ENCODE data around the gene SPCS1. TPM values are rescaled to one million over a fixed set of nuclear protein-coding genes. Genes with fewer than 3 reads are reported as not detected.

The SPCS1 gene
- total and polyA plus RNA-seq, 7 donors = 62.0 to 191 (median 113) TPM

DNA sequence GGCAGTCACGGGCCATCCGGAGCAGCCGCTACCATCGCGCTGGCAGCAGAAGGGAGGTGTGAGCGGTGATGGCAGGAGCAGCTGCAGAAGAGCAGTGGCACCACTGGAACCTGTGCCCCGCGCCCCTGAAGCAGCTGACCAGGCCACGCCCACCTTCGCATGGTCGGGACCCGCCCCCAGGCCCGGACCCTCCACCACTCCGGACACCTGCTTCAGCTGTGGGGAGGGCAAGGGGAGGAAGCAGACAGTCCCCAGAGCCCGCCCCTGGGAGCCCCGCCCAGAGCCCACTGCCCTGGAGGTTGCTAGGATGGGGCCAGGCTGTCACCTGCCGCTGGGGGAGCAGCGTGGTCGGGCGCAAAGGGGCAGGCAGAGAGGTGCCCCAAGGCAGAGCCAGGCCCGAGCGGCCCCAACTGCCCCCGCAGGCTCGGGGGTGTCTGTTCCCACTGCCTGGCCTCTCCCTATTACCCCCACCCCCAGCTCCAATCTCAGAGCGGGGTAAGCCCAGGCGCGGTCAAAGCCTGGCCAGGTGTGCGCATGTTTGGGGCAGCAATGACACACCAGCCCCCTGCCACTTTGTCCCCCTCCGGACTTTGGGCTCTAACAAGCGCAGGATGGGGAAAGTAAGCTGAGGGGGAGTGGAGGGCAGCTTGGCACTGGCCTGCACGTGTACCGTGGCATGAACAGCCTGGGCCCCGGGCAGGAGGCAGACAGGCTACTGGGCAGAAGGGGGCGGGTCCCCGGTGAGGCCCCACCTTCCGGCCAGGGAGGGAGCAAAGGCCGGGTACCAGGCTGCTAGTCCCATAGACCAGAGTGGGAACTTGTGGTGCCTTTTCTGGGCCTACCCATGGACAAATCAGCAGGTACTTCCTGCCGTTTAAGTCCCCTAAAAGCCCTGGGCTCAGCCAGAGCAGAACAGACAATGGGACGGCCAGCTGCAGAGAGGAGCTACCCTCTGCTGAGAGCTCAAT lies 8.7 kb downstream of the SPCS1 start:
- H3K4me3 ChIP-seq = no peak overlapping the region
- H3K9me3 ChIP-seq = no peaks in the 10 kb centered on the region
- 34 to 62% methylated on average over 39 of the region's 39 CpGs for WGBS, 2 donors
- DNase-seq = no peak
- H3K36me3 ChIP-seq = peaks cover 0 to 32% (median 9%) of the 10 kb centered on the region in 4 donors
- H3K27ac ChIP-seq = no peak overlapping the region
- peaks cover 0 to 4% (median 0%) of the 10 kb centered on the region in 4 donors for H3K4me1 ChIP-seq
- intact Hi-C loops (cut with DNase I) = no loop called here
- H3K27me3 ChIP-seq = no peaks in the 10 kb centered on the region
- TF ChIP-seq CTCF (IDR thresholded peaks at IDR 0.05) = no peak

DNA sequence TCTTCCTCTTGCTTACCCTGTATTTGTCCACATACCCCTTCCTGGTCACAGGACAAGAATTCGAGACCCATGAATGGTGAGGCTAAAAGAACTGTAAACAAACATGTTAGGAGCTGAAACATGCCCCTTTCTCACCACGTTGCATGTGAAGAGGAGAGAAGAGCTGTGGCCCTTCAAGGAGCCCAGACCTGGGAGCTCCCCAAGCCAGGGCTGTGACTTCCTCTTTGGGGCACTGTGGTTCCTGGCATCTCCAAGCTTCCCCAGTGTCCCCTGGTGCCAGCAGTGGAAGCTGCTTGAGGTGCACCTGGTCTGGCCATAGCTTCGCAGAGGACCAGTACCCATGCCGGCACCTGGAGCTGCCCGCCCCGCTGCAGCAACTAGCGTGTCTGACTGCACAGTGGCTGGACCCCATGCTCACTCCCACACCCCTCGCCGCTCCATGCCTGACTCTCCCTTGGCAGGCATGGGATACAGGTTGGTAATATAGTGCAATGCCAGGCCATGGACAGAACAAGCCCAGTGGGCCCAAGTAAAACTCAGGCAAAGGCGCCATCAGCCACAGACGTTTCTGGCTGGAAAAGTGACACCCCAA lies 9.9 kb downstream of the SPCS1 start:
- Histone ChIP-seq H3K9me3 (no peaks in the 10 kb centered on the region), H3K4me3 (no peak overlapping the region), H3K27me3 (no peaks in the 10 kb centered on the region), H3K36me3 (peaks cover 0 to 29% (median 9%) of the 10 kb centered on the region in 4 donors), H3K27ac (no peak overlapping the region), H3K4me1 (peaks cover 0 to 4% (median 0%) of the 10 kb centered on the region in 4 donors)
- TF ChIP-seq POLR2A (IDR thresholded peaks at IDR 0.05) (no peak), EP300 (IDR thresholded peaks at IDR 0.05) (no peak), POLR2AphosphoS5 (IDR thresholded peaks at IDR 0.05) (no peak), CTCF (IDR thresholded peaks at IDR 0.05) (no peak)
- no peak for DNase-seq
- intact Hi-C loops (cut with DNase I) = no loop called here
- 91 to 95% methylated on average over 11 of the region's 11 CpGs for WGBS, 2 donors

DNA sequence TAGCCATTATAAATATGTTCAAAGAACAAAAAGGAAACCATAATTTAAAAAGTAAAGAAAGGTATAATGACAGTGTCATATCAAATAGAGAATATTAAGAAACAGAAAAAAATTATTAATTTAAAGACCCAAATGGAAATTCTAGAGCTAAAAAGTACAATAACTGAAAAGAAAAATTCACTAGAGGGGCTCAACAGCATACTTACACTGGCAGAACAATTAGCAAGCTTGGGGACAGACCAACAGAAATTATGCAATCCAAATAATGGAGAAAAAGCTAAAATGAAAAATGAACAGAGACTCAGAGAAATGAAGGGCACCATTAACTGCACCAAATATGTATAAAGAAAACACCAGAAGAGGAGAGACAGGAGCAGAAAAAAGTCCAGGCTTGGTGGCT lies 13.7 kb downstream of the SPCS1 start:
- H3K4me3 ChIP-seq = no peak overlapping the region
- intact Hi-C loops (cut with DNase I) = no loop called here
- no peak overlapping the region for H3K27ac ChIP-seq
- TF ChIP-seq EP300 (IDR thresholded peaks at IDR 0.05) = no peak
- TF ChIP-seq CTCF (IDR thresholded peaks at IDR 0.05) = no peak
- no peak for TF ChIP-seq POLR2AphosphoS5 (IDR thresholded peaks at IDR 0.05)
- TF ChIP-seq POLR2A (IDR thresholded peaks at IDR 0.05) = no peak
- peaks cover 0 to 1% (median 0%) of the 10 kb centered on the region in 4 donors for H3K4me1 ChIP-seq
- no peak for DNase-seq
- H3K36me3 ChIP-seq = peaks cover 0 to 14% (median 9%) of the 10 kb centered on the region in 4 donors
- H3K9me3 ChIP-seq = no peaks in the 10 kb centered on the region
- H3K27me3 ChIP-seq = no peaks in the 10 kb centered on the region

DNA sequence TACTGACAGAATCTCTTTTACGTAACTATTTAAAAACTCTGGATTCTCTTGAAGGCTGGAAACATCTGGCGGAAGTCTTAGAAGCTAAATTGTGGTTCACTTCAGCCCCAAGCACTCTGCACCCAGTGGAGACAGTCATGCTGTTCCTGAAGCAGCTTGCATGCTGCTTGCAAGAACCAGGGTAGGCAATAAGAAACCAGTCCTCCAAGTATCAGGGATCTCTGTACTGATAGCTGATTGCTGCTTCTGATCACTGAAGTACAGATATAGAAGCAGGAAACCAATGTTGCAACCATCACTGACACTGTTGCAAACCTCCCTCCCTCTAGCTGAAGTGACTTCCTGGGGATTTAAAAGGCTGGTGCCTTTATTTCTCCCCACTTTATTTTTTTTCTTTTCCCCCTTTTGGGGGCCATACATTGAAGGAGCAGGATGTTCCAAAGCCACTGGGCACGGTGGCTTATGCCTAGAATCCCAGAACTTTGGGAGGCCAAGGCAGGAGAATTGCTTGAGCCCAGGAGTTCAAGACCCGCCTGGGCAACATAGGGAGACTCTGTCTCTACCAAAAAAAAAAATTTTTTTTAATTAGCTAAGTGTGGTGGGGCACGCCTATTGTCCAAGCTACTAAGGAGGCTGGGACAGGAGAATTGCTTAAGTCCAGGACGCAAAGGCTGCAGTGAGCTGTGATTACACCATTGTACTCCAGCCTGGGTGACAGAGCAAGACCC lies 15.3 kb downstream of the SPCS1 start:
- peaks cover 0 to 14% (median 9%) of the 10 kb centered on the region in 4 donors for H3K36me3 ChIP-seq
- no peak for DNase-seq
- 68 to 87% methylated on average over 6 of the region's 6 CpGs for whole genome bisulfite sequencing, 2 donors
- no peak overlapping the region for H3K27ac ChIP-seq
- H3K4me1 ChIP-seq = no peaks in the 10 kb centered on the region
- H3K27me3 ChIP-seq = no peaks in the 10 kb centered on the region
- intact Hi-C loops (cut with DNase I) = no loop called here
- H3K9me3 ChIP-seq = no peaks in the 10 kb centered on the region
- no peak overlapping the region for H3K4me3 ChIP-seq
- TF ChIP-seq POLR2A (IDR thresholded peaks at IDR 0.05) (no peak), EP300 (IDR thresholded peaks at IDR 0.05) (no peak), POLR2AphosphoS5 (IDR thresholded peaks at IDR 0.05) (no peak), CTCF (IDR thresholded peaks at IDR 0.05) (no peak)
